H9 (cell line): Measurements from ENCODE around the gene EFNB3. TPM values are rescaled to one million over a fixed set of nuclear protein-coding genes. Genes with fewer than 3 reads are reported as not detected.

Experiments used
- DNase-seq: peaks from one replicate; pipeline ENCODE4 v3.0.0-alpha.2; 2017
- H2AFZ ChIP-seq: one replicate; pipeline ENCODE4 v1.6.1; 2013; ENCODE audit warnings: mild to moderate bottlenecking, low read length, control low read depth, moderate library complexity
- H2AK5ac ChIP-seq: 2 replicates; pipeline ENCODE4 v1.6.1; 2013; ENCODE audit warnings: low read length, control low read depth, mixed read lengths; ENCODE audit not compliant: insufficient read length
- H2BK120ac ChIP-seq: one replicate; pipeline ENCODE4 v1.6.1; 2013; ENCODE audit warnings: low read depth, mild to moderate bottlenecking, low read length, control low read depth, inconsistent platforms; ENCODE audit not compliant: poor library complexity, severe bottlenecking
- H2BK12ac ChIP-seq: 2 replicates; pipeline ENCODE4 v1.6.1; 2013; ENCODE audit warnings: low read length, control low read depth, mixed read lengths, low read depth; ENCODE audit not compliant: insufficient read length
- H2BK15ac ChIP-seq: 2 replicates; pipeline ENCODE4 v1.6.1; 2013; ENCODE audit warnings: low read depth, low read length, control low read depth
- H2BK20ac ChIP-seq: one replicate; pipeline ENCODE4 v1.6.1; 2013; ENCODE audit warnings: low read depth, mild to moderate bottlenecking, low read length, control low read depth, inconsistent platforms; ENCODE audit not compliant: poor library complexity, severe bottlenecking
- H2BK5ac ChIP-seq: 2 replicates; pipeline ENCODE4 v1.6.1; 2013; ENCODE audit warnings: low read length, control low read depth, mixed read lengths; ENCODE audit not compliant: insufficient read length
- H3K14ac ChIP-seq: 2 replicates; pipeline ENCODE4 v1.6.1; 2013; ENCODE audit warnings: low read length, control low read depth; ENCODE audit not compliant: insufficient read depth
- H3K18ac ChIP-seq: 2 replicates; pipeline ENCODE4 v1.6.1; 2013; ENCODE audit warnings: low read depth, mild to moderate bottlenecking, mixed read lengths, low read length, control low read depth; ENCODE audit not compliant: insufficient read length
- H3K23ac ChIP-seq: 2 replicates; pipeline ENCODE4 v1.6.1; 2013; ENCODE audit warnings: low read length, control low read depth, mixed read lengths, low read depth; ENCODE audit not compliant: insufficient read length
- H3K23me2 ChIP-seq: 2 replicates; pipeline ENCODE4 v1.6.1; 2013; ENCODE audit warnings: low read depth, mild to moderate bottlenecking, mixed read lengths, low read length, control low read depth; ENCODE audit not compliant: insufficient read length, poor library complexity, severe bottlenecking
- H3K27ac ChIP-seq: 2 replicates; pipeline ENCODE4 v1.5.1; 2013; ENCODE audit warnings: low read length, control low read depth, mixed read lengths, low read depth; ENCODE audit not compliant: insufficient read length
- H3K27me3 ChIP-seq: 2 replicates; pipeline ENCODE4 v1.6.1; 2013; ENCODE audit warnings: low read length, control low read depth, inconsistent platforms; ENCODE audit not compliant: insufficient read depth
- H3K4ac ChIP-seq: 2 replicates; pipeline ENCODE4 v1.6.1; 2013; ENCODE audit warnings: low read depth, mild to moderate bottlenecking, control low read depth, inconsistent platforms, low read length, moderate library complexity
- H3K4me1 ChIP-seq: 2 replicates; pipeline ENCODE4 v1.6.1; 2013; ENCODE audit warnings: low read length, control low read depth, inconsistent platforms; ENCODE audit not compliant: insufficient read depth
- H3K4me2 ChIP-seq: 2 replicates; pipeline ENCODE4 v1.6.1; 2013; ENCODE audit warnings: low read length, control low read depth, mixed read lengths; ENCODE audit not compliant: insufficient read length, insufficient read depth
- H3K56ac ChIP-seq: 2 replicates; pipeline ENCODE4 v1.6.1; 2013; ENCODE audit warnings: low read depth, mild to moderate bottlenecking, mixed read lengths, low read length, control low read depth; ENCODE audit not compliant: insufficient read length
- H3K79me1 ChIP-seq: 2 replicates; pipeline ENCODE4 v1.6.1; 2013; ENCODE audit warnings: low read depth, mild to moderate bottlenecking, moderate library complexity, low read length, control low read depth, inconsistent platforms; ENCODE audit not compliant: insufficient read depth, poor library complexity, severe bottlenecking
- H3K79me2 ChIP-seq: 2 replicates; pipeline ENCODE4 v1.6.1; 2013; ENCODE audit warnings: low read length, control low read depth, inconsistent platforms; ENCODE audit not compliant: insufficient read depth
- H3K9ac ChIP-seq: 2 replicates; pipeline ENCODE4 v1.6.1; 2013; ENCODE audit warnings: low read length, control low read depth, mixed read lengths; ENCODE audit not compliant: insufficient read length; ENCODE audit errors: extremely low read depth
- H3K9me3 ChIP-seq: one replicate; pipeline ENCODE4 v1.6.1; 2013; ENCODE audit warnings: low read depth, low read length, inconsistent platforms; ENCODE audit not compliant: control insufficient read depth
- H3T11ph ChIP-seq: one replicate; pipeline ENCODE4 v1.6.1; 2013; ENCODE audit warnings: mild to moderate bottlenecking, low read length, control low read depth, inconsistent platforms
- H4K20me1 ChIP-seq: one replicate; pipeline ENCODE4 v1.6.1; 2013; ENCODE audit not compliant: control insufficient read depth, insufficient read length, insufficient read depth
- H4K5ac ChIP-seq: 2 replicates; pipeline ENCODE4 v1.6.1; 2013; ENCODE audit warnings: low read depth, mild to moderate bottlenecking, mixed read lengths, low read length, control low read depth; ENCODE audit not compliant: insufficient read length
- H4K8ac ChIP-seq: replicated peaks from 2 replicates; pipeline ENCODE4 v1.6.1; 2013; ENCODE audit warnings: low read length, control low read depth, mixed read lengths, low read depth; ENCODE audit not compliant: insufficient read length
- H4K91ac ChIP-seq: 2 replicates; pipeline ENCODE4 v1.6.1; 2013; ENCODE audit warnings: low read depth, mild to moderate bottlenecking, moderate library complexity, mixed read lengths, low read length, control low read depth; ENCODE audit not compliant: insufficient read length
- H3K27ac Mint-ChIP-seq, 3 experiments: 2 replicates in 2 of 3; 3 replicates in 1 of 3; pipeline ENCODE4 v1.8.0; 2020 to 2021; ENCODE audit warnings: mixed read lengths in 3 of 3, mild to moderate bottlenecking in 1 of 3, moderate library complexity in 1 of 3
- H3K27me3 Mint-ChIP-seq: 2 replicates; pipeline ENCODE4 v1.8.0; 2021; ENCODE audit warnings: low read depth, mild to moderate bottlenecking, moderate library complexity, mixed read lengths
- H3K36me3 Mint-ChIP-seq, 3 experiments: 2 replicates in 2 of 3; 3 replicates in 1 of 3; pipeline ENCODE4 v1.8.0; 2020 to 2021; ENCODE audit warnings: low read depth in 3 of 3, mixed read lengths in 3 of 3; ENCODE audit not compliant: insufficient read depth in 1 of 3
- H3K4me1 Mint-ChIP-seq, 2 experiments: 2 replicates each; pipeline ENCODE4 v1.8.0; 2020; ENCODE audit warnings: mixed read lengths in 2 of 2
- H3K4me3 Mint-ChIP-seq, 2 experiments: 2 replicates in 1 of 2; 3 replicates in 1 of 2; pipeline ENCODE4 v1.8.0; 2020 to 2021; ENCODE audit warnings: mild to moderate bottlenecking in 2 of 2, mixed read lengths in 2 of 2, moderate library complexity in 1 of 2
- H3K9me3 Mint-ChIP-seq, 2 experiments: 2 replicates in 1 of 2; 3 replicates in 1 of 2; pipeline ENCODE4 v1.8.0; 2020; ENCODE audit warnings: mild to moderate bottlenecking in 2 of 2, mixed read lengths in 2 of 2, moderate library complexity in 1 of 2
- WGBS: extraction: QIAGEN DNeasy Blood & Tissue Kit; methylation state at CpG from one replicate; pipeline ENCODE4 v1.1.7; 2013; ENCODE audit warnings: missing lambda C conversion rate, low lambda C conversion rate, mixed read lengths; ENCODE audit not compliant: insufficient read length; ENCODE audit errors: extremely low coverage; 5-methylcytosine and 5-hydroxymethylcytosine counted together
- total RNA-seq: library from RNA; stranded (reverse); gene quantifications from 2 replicates; pipeline ENCODE4 v1.2.1, GENCODE V29; 2021
- TF ChIP-seq, protein P1 (sequence below): fragments of 200-600 bp; sonication (generic); conservative IDR thresholded peaks from 3 replicates; pipeline ENCODE4 v1.8.0; 2021; ENCODE audit warnings: antibody characterized with exemption, mild to moderate bottlenecking

The EFNB3 gene
- total RNA-seq, 1 experiment from 2014 or later, result 11.3 TPM

DNA sequence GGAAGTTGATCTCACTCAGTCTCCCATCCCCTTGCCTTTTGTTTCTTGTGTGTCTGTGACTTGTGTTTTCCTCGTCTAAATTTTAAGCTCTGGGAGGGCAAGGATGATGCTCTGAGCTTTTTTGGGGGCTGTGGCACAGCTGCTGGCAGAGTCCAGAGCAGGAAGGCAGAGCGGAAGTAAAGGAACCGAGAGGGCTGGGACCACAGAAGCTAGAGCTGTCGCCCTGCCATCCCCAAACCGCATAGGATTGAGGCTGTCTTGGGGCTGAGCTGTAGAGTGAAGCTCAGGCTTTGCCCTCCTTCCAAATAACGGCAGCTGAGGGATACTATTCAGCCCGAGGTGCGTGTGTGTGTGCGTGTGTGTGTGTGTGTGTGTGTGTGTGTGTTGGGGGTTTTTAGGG, 8.8 kb downstream of the EFNB3 start:
- H3K4ac ChIP-seq, result no peak overlapping the region
- H3K23me2 ChIP-seq, result peaks cover 8% of the 10 kb centered on the region
- no peak overlapping the region for H3K27ac ChIP-seq
- no peak overlapping the region for H3K23ac ChIP-seq
- H3K4me3 Mint-ChIP-seq, result no peak overlapping the region
- H2BK12ac ChIP-seq, result no peak overlapping the region
- H3K9ac ChIP-seq, result no peak overlapping the region
- no peak for DNase-seq
- no peak overlapping the region for H3K14ac ChIP-seq
- 0 out of 7 replicates have a peak overlapping the region, but pooled peaks of 1 of the 3 experiments have one; percentile 12 for H3K27ac Mint-ChIP-seq
- no peak overlapping the region for H3K56ac ChIP-seq
- WGBS, result no CpG with 5 or more reads among the region's 9 CpGs
- no peak overlapping the region for H2BK20ac ChIP-seq
- peaks cover 0 to 7% (median 0%) of the 10 kb centered on the region in 3 experiments; a peak in 3 of 7 replicates for H3K36me3 Mint-ChIP-seq
- H3K27me3 ChIP-seq, result no peaks in the 10 kb centered on the region; the same call in 1 of the 2 replicates
- no peak overlapping the region for H2BK15ac ChIP-seq
- peaks cover 3% of the 10 kb centered on the region for H3K4me1 ChIP-seq
- H3K9me3 Mint-ChIP-seq, result no peaks in the 10 kb centered on the region
- H3K18ac ChIP-seq, result no peak overlapping the region
- TF ChIP-seq, protein P1, sequence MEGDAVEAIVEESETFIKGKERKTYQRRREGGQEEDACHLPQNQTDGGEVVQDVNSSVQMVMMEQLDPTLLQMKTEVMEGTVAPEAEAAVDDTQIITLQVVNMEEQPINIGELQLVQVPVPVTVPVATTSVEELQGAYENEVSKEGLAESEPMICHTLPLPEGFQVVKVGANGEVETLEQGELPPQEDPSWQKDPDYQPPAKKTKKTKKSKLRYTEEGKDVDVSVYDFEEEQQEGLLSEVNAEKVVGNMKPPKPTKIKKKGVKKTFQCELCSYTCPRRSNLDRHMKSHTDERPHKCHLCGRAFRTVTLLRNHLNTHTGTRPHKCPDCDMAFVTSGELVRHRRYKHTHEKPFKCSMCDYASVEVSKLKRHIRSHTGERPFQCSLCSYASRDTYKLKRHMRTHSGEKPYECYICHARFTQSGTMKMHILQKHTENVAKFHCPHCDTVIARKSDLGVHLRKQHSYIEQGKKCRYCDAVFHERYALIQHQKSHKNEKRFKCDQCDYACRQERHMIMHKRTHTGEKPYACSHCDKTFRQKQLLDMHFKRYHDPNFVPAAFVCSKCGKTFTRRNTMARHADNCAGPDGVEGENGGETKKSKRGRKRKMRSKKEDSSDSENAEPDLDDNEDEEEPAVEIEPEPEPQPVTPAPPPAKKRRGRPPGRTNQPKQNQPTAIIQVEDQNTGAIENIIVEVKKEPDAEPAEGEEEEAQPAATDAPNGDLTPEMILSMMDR, result no peak
- no peak overlapping the region for H2BK5ac ChIP-seq
- no peak overlapping the region for H3T11ph ChIP-seq
- no peak overlapping the region for H2AK5ac ChIP-seq
- no peak overlapping the region for H2BK120ac ChIP-seq
- H3K9me3 ChIP-seq, result no peaks in the 10 kb centered on the region
- H3K79me2 ChIP-seq, result no peaks in the 10 kb centered on the region
- H3K79me1 ChIP-seq, result no peaks in the 10 kb centered on the region
- H4K5ac ChIP-seq, result no peak overlapping the region
- H4K91ac ChIP-seq, result no peak overlapping the region
- no peak overlapping the region for H2AFZ ChIP-seq
- no peak overlapping the region for H4K8ac ChIP-seq
- H3K4me2 ChIP-seq, result no peak overlapping the region
- peaks cover 42 to 62% of the 10 kb centered on the region in 2 experiments for H3K4me1 Mint-ChIP-seq
- H3K27me3 Mint-ChIP-seq, result peaks cover 50% of the 10 kb centered on the region
- H4K20me1 ChIP-seq, result no peaks in the 10 kb centered on the region
